Liver (tissue), 9 donors: ENCODE results near the gene GLI3. TPM values are rescaled to one million over a fixed set of nuclear protein-coding genes. Genes with fewer than 3 reads are reported as not detected.

ENCODE experiments used
- DNase-seq: peaks from one replicate; pipeline ENCODE4 v3.0.0-alpha.2; 2017; ENCODE audit warnings: low spot score
- H3K27ac ChIP-seq, 2 donors: one replicate each; pipeline ENCODE4 v1.7.0; 2013; ENCODE audit warnings: inconsistent platforms in 2 of 2, low read length in 2 of 2, control low read depth in 1 of 2, low read depth in 1 of 2, mild to moderate bottlenecking in 1 of 2
- H3K27me3 ChIP-seq, 4 donors: one replicate each; pipeline versions ENCODE4 v1.6.1 to v1.7.0; 2013; ENCODE audit warnings: low read length in 3 of 4, inconsistent platforms in 1 of 4, mild to moderate bottlenecking in 1 of 4, moderate library complexity in 1 of 4; ENCODE audit not compliant: control insufficient read depth in 4 of 4, insufficient read depth in 4 of 4
- H3K36me3 ChIP-seq, 4 donors: one replicate each; pipeline versions ENCODE4 v1.6.1 to v1.7.0; 2013; ENCODE audit warnings: low read length in 3 of 4, mild to moderate bottlenecking in 3 of 4, low read depth in 1 of 4, moderate library complexity in 1 of 4; ENCODE audit not compliant: control insufficient read depth in 4 of 4, insufficient read depth in 3 of 4
- H3K4me1 ChIP-seq, 4 donors: one replicate each; pipeline versions ENCODE4 v1.6.1 to v1.7.0; 2013; ENCODE audit warnings: low read length in 3 of 4, mild to moderate bottlenecking in 3 of 4, moderate library complexity in 1 of 4; ENCODE audit not compliant: control insufficient read depth in 4 of 4, insufficient read depth in 4 of 4
- H3K4me3 ChIP-seq, 3 donors: one replicate each; pipeline versions ENCODE4 v1.6.1 to v1.7.0; 2013; ENCODE audit warnings: low read length in 3 of 3, control low read depth in 1 of 3, low read depth in 1 of 3, mild to moderate bottlenecking in 1 of 3
- H3K9ac ChIP-seq, 2 donors: one replicate each; pipeline ENCODE4 v1.7.0; 2013; ENCODE audit warnings: low read length in 2 of 2, mild to moderate bottlenecking in 2 of 2, moderate library complexity in 2 of 2, control low read depth in 1 of 2, low read depth in 1 of 2
- H3K9me3 ChIP-seq, 4 donors: one replicate each; pipeline versions ENCODE4 v1.6.1 to v1.7.0; 2013; ENCODE audit warnings: low read length in 3 of 4; ENCODE audit not compliant: control insufficient read depth in 4 of 4
- EGR1 ChIP-seq, 2 donors: IDR thresholded peaks; 2 replicates each; pipeline ENCODE4 v1.6.1; 2016 to 2018; ENCODE audit warnings: antibody characterized with exemption in 2 of 2, low read depth in 2 of 2
- FOXA1 ChIP-seq: IDR thresholded peaks from 2 replicates; pipeline ENCODE4 v1.6.1; 2016; ENCODE audit warnings: antibody characterized with exemption
- GABPA ChIP-seq, 2 donors: IDR thresholded peaks in 1 of 2; conservative IDR thresholded peaks in 1 of 2; 2 replicates each; pipeline ENCODE4 v1.6.1; 2016; ENCODE audit warnings: antibody characterized with exemption in 2 of 2, mild to moderate bottlenecking in 1 of 2, moderate library complexity in 1 of 2
- HNF4A ChIP-seq, 2 donors: conservative IDR thresholded peaks; 2 replicates each; pipeline ENCODE4 v1.6.1; 2016; ENCODE audit warnings: antibody characterized with exemption in 2 of 2, mild to moderate bottlenecking in 2 of 2
- HNF4G ChIP-seq: IDR thresholded peaks from 2 replicates; pipeline ENCODE4 v1.6.1; 2016; ENCODE audit warnings: antibody characterized with exemption
- JUND ChIP-seq, 2 donors: IDR thresholded peaks; 2 replicates each; pipeline ENCODE4 v1.6.1; 2016; ENCODE audit warnings: antibody characterized with exemption in 2 of 2
- NR2F2 ChIP-seq: IDR thresholded peaks from 2 replicates; pipeline ENCODE4 v1.6.1; 2016; ENCODE audit warnings: antibody characterized with exemption
- RAD21 ChIP-seq, 2 donors: IDR thresholded peaks; 2 replicates each; pipeline ENCODE4 v1.6.1; 2016; ENCODE audit warnings: antibody characterized with exemption in 2 of 2, mild to moderate bottlenecking in 2 of 2
- RXRA ChIP-seq, 2 donors: IDR thresholded peaks; 2 replicates each; pipeline ENCODE4 v1.6.1; 2017 to 2018; ENCODE audit warnings: antibody characterized with exemption in 2 of 2, mild to moderate bottlenecking in 1 of 2
- SP1 ChIP-seq: IDR thresholded peaks from 2 replicates; pipeline ENCODE4 v1.6.1; 2018; ENCODE audit warnings: antibody characterized with exemption, mild to moderate bottlenecking
- TAF1 ChIP-seq: conservative IDR thresholded peaks from 2 replicates; pipeline ENCODE4 v1.6.1; 2016; ENCODE audit warnings: antibody characterized with exemption, mild to moderate bottlenecking
- YY1 ChIP-seq: IDR thresholded peaks from 2 replicates; pipeline ENCODE4 v1.6.1; 2016; ENCODE audit warnings: antibody characterized with exemption, mild to moderate bottlenecking
- WGBS: extraction: QIAGEN DNeasy Blood & Tissue Kit; methylation state at CpG from one replicate; pipeline ENCODE4 v1.1.7; 2013; 5-methylcytosine and 5-hydroxymethylcytosine counted together
- polyA plus RNA-seq, 2 donors: library from polyadenylated mRNA; stranded (reverse) in 1 of 2; unstranded in 1 of 2; fragments of 200-250 nt in 1 of 2; fragments of >200 nt in 1 of 2; fragmentation: Nextera tagmentation in 1 of 2; extraction: Ambion mirVana in 1 of 2; gene quantifications; one replicate each; pipeline versions ENCODE4 v1.2.1 to v1.2.3, GENCODE V29; 2013 to 2015
- total RNA-seq, 2 donors: library from RNA; depleted of rRNA; stranded (reverse); fragments of >200 nt; gene quantifications; one replicate each; pipeline ENCODE4 v1.2.3, GENCODE V29; 2014
- TF ChIP-seq, protein P1 (sequence below): IDR thresholded peaks from 2 replicates; pipeline ENCODE4 v1.6.1; 2016; ENCODE audit warnings: antibody characterized with exemption
- TF ChIP-seq, protein P2 (sequence below): IDR thresholded peaks from 2 replicates; pipeline ENCODE4 v1.6.1; 2016; ENCODE audit warnings: antibody characterized with exemption
- TF ChIP-seq, protein P3 (sequence below): IDR thresholded peaks from 2 replicates; pipeline ENCODE4 v1.6.1; 2016; ENCODE audit warnings: antibody characterized with exemption
- TF ChIP-seq, protein P4 (sequence below): fragments of 150-350 bp; IDR thresholded peaks from 2 replicates; pipeline ENCODE4 v1.5.1; 2017; ENCODE audit warnings: improper control_type of control experiment, low read depth, low read length; ENCODE audit not compliant: missing input control
- donor health status: healthy.
- donor health status: healthy.
- donor health status: healthy.
- donor health status: healthy.
- donor health status: healthy.

Gene GLI3
- total and polyA plus RNA-seq, 4 donors: 0.09 to 0.42 (median 0.26) TPM

DNA sequence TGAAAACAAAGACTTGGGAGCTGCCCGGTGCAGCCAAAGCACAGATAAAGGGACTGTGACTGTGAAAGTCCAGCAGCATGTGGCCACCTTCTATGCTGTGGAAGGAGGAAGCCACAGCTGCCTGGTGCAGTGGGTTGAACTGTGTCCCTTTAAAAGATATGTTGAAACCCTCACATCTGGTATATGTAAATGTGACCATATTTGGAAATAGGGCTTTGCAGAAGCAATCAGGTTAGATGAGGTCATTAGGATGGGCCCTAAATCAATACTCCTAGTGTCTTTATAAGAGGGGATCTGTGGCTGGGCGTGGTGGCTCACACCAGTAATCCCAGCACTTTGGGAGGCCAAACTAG, 136.9 kb downstream of the GLI3 start:
- Histone ChIP-seq H3K9ac (no peak overlapping the region), H3K27ac (no peak overlapping the region), H3K27me3 (peaks cover 0 to 3% (median 1%) of the 10 kb centered on the region in 4 donors), H3K4me3 (no peak overlapping the region), H3K9me3 (no peaks in the 10 kb centered on the region), H3K36me3 (no peaks in the 10 kb centered on the region), H3K4me1 (no peaks in the 10 kb centered on the region)
- DNase-seq: no peak
- TF ChIP-seq HNF4A (conservative IDR thresholded peaks at IDR 0.05) (no peak), TAF1 (no peak), JUND (IDR thresholded peaks at IDR 0.05) (no peak), GABPA (IDR thresholded peaks at IDR 0.05 in 1 of 2, conservative IDR thresholded peaks at IDR 0.05 in 1 of 2) (no peak), NR2F2 (no peak), EGR1 (IDR thresholded peaks at IDR 0.05; ENCODE audit: low read depth in 2 of 2) (no peak), YY1 (no peak), RAD21 (IDR thresholded peaks at IDR 0.05) (no peak), RXRA (IDR thresholded peaks at IDR 0.05) (no peak), SP1 (no peak), HNF4G (no peak)
- TF ChIP-seq, protein P1, sequence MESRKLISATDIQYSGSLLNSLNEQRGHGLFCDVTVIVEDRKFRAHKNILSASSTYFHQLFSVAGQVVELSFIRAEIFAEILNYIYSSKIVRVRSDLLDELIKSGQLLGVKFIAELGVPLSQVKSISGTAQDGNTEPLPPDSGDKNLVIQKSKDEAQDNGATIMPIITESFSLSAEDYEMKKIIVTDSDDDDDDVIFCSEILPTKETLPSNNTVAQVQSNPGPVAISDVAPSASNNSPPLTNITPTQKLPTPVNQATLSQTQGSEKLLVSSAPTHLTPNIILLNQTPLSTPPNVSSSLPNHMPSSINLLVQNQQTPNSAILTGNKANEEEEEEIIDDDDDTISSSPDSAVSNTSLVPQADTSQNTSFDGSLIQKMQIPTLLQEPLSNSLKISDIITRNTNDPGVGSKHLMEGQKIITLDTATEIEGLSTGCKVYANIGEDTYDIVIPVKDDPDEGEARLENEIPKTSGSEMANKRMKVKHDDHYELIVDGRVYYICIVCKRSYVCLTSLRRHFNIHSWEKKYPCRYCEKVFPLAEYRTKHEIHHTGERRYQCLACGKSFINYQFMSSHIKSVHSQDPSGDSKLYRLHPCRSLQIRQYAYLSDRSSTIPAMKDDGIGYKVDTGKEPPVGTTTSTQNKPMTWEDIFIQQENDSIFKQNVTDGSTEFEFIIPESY: no peak
- TF ChIP-seq, protein P2, sequence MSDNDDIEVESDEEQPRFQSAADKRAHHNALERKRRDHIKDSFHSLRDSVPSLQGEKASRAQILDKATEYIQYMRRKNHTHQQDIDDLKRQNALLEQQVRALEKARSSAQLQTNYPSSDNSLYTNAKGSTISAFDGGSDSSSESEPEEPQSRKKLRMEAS: no peak
- TF ChIP-seq, protein P3, sequence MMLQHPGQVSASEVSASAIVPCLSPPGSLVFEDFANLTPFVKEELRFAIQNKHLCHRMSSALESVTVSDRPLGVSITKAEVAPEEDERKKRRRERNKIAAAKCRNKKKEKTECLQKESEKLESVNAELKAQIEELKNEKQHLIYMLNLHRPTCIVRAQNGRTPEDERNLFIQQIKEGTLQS: no peak
- TF ChIP-seq, protein P4, sequence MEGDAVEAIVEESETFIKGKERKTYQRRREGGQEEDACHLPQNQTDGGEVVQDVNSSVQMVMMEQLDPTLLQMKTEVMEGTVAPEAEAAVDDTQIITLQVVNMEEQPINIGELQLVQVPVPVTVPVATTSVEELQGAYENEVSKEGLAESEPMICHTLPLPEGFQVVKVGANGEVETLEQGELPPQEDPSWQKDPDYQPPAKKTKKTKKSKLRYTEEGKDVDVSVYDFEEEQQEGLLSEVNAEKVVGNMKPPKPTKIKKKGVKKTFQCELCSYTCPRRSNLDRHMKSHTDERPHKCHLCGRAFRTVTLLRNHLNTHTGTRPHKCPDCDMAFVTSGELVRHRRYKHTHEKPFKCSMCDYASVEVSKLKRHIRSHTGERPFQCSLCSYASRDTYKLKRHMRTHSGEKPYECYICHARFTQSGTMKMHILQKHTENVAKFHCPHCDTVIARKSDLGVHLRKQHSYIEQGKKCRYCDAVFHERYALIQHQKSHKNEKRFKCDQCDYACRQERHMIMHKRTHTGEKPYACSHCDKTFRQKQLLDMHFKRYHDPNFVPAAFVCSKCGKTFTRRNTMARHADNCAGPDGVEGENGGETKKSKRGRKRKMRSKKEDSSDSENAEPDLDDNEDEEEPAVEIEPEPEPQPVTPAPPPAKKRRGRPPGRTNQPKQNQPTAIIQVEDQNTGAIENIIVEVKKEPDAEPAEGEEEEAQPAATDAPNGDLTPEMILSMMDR: no peak
- 61% methylated on average over 2 of the region's 2 CpGs for WGBS

DNA sequence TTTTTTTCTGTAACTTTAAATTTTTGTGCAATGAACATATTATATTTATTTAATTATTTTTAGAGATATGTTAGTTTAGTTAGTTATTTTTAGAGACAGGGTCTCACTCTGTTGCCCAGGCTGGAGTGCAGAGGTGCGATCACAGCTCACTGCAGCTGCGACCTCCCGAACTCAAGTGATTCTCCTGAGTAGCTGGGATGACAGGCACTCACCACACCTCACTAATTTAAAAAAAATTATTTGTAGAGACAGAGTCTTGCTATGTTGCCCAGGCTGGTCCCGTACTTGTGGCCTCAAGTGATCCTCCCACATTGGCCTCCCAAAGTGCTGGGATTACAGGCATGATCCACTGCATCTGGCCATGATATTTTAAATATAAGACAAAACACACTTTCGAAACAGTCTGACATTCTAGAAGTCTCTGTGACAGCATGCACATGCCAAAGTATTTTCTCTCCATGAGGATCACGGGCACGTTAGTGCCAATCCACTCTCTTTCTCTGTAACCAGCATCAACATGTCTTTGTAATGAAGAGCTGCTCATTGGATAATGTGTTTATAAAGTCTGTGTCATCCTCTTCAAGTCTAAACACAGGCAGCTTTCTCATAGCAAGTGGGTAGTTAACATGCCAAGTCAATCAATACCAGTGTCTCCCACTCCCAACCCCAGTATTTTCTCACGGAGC, 137.4 kb downstream of the GLI3 start:
- Histone ChIP-seq H3K27me3 (peaks cover 0 to 3% (median 1%) of the 10 kb centered on the region in 4 donors), H3K27ac (no peak overlapping the region), H3K4me1 (no peaks in the 10 kb centered on the region), H3K9ac (no peak overlapping the region), H3K9me3 (no peaks in the 10 kb centered on the region), H3K4me3 (no peak overlapping the region), H3K36me3 (no peaks in the 10 kb centered on the region)
- 80% methylated on average over 8 of the region's 8 CpGs for WGBS
- no peak for DNase-seq
- TF ChIP-seq NR2F2 (no peak), TAF1 (no peak), JUND (IDR thresholded peaks at IDR 0.05) (no peak), YY1 (no peak), RXRA (IDR thresholded peaks at IDR 0.05) (no peak), HNF4G (no peak), GABPA (IDR thresholded peaks at IDR 0.05 in 1 of 2, conservative IDR thresholded peaks at IDR 0.05 in 1 of 2) (no peak), SP1 (no peak), EGR1 (IDR thresholded peaks at IDR 0.05; ENCODE audit: low read depth in 2 of 2) (no peak), HNF4A (conservative IDR thresholded peaks at IDR 0.05) (no peak), FOXA1 (no peak)
- TF ChIP-seq, protein P2: no peak
- TF ChIP-seq, protein P3: no peak
- TF ChIP-seq, protein P4: no peak
- TF ChIP-seq, protein P1: no peak
